ENCODE measurements around the gene CCND2. TPM values are rescaled to one million over a fixed set of nuclear protein-coding genes. Genes with fewer than 3 reads are reported as not detected.
A peak's percentile ranks its signal among the peaks of the same experiment; 100 is the strongest.

Gene CCND2
- polyA plus RNA-seq, 1 donor from 2014 or later: 16.9 TPM

DNA sequence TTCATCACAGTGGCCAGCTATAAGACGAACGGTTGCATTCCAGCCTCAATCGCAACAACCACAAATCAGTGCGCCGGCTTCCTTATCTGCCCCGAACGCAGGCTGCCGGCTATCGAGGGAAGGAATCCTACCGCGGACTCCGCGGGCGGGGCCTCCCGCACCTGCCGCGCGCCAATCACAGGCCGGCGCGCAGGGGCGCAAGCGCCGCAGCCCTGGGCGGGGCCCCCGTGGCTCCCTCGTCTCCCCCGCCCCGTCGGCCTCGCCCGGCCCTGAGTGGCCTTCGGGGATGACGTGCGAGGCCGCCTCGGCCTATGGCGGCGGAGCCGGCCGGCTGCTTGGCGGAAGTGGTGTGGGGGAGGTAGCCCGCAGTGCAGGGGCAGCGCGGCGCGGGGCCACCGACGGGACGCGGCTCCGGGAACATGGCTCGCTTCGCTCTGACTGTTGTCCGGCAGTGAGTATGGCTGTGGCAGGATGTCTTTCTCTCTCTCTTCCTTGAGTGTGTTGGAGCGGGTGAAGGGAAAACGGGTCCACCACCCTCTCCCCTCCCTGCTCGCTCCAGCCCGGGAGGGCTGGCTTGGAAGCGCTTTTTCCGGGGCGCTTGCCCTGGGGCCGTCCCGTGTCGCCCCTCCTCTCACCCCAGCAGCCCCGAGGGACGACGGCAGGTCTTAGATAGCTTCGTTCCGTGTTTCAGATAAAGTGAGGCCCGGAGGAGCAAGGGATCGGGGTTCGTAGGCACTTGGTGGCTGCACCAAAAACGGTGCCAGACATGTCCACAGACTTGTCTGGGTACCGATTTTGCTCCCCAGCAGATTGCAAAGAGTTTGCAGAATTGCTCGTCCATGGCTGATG is 47.5 kb downstream of the CCND2 start, which contains the start of gene TIGAR:
Gene TIGAR (plus strand): TSS at position 361 of the 849 bp plus-strand sequence. CDS start 59 bp downstream, at position 420.
- H2AFZ ChIP-seq (ENCODE audit: low read depth, low read length): peak within 1 kb of the TSS; percentile 88
- peak within 1 kb of the TSS; percentile 77 for H3K27ac ChIP-seq (ENCODE audit: low read length)
- H3K9ac ChIP-seq (ENCODE audit: low read length): peak within 1 kb of the TSS; percentile 84
- peak within 1 kb of the TSS; percentile 84 for H3K4me2 ChIP-seq (ENCODE audit: low read length)
- peaks cover 10% of the 10 kb centered on the region for H3K79me2 ChIP-seq (replicated peaks; ENCODE audit: insufficient read depth, low read length)
- H3K4me3 ChIP-seq (ENCODE audit: low read length): peak within 1 kb of the TSS; percentile 100
- H3K27me3 ChIP-seq (ENCODE audit: insufficient read depth, low read depth, low read length): no peaks in the 10 kb centered on the region
- peak; percentile 79 for TF ChIP-seq MXI1 (conservative IDR thresholded peaks at IDR 0.05; ENCODE audit: poor library complexity, severe bottlenecking)
- TF ChIP-seq POLR2AphosphoS5 (IDR thresholded peaks at IDR 0.05): peak; percentile 78
- peak; percentile 72 for TF ChIP-seq EP300 (conservative IDR thresholded peaks at IDR 0.05; ENCODE audit: poor library complexity, severe bottlenecking)
- TF ChIP-seq, protein P1, sequence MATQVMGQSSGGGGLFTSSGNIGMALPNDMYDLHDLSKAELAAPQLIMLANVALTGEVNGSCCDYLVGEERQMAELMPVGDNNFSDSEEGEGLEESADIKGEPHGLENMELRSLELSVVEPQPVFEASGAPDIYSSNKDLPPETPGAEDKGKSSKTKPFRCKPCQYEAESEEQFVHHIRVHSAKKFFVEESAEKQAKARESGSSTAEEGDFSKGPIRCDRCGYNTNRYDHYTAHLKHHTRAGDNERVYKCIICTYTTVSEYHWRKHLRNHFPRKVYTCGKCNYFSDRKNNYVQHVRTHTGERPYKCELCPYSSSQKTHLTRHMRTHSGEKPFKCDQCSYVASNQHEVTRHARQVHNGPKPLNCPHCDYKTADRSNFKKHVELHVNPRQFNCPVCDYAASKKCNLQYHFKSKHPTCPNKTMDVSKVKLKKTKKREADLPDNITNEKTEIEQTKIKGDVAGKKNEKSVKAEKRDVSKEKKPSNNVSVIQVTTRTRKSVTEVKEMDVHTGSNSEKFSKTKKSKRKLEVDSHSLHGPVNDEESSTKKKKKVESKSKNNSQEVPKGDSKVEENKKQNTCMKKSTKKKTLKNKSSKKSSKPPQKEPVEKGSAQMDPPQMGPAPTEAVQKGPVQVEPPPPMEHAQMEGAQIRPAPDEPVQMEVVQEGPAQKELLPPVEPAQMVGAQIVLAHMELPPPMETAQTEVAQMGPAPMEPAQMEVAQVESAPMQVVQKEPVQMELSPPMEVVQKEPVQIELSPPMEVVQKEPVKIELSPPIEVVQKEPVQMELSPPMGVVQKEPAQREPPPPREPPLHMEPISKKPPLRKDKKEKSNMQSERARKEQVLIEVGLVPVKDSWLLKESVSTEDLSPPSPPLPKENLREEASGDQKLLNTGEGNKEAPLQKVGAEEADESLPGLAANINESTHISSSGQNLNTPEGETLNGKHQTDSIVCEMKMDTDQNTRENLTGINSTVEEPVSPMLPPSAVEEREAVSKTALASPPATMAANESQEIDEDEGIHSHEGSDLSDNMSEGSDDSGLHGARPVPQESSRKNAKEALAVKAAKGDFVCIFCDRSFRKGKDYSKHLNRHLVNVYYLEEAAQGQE (IDR thresholded peaks at IDR 0.05; ENCODE audit: borderline replicate concordance): peak; percentile 40
- TF ChIP-seq TAF1 (IDR thresholded peaks at IDR 0.05; ENCODE audit: low read depth): no peak
- TF ChIP-seq CTCF (IDR thresholded peaks at IDR 0.05; ENCODE audit: poor library complexity, severe bottlenecking): no peak
- TF ChIP-seq RAD21 (conservative IDR thresholded peaks at IDR 0.05): peak; percentile 13
- TF ChIP-seq SMC3 (conservative IDR thresholded peaks at IDR 0.05; ENCODE audit: poor library complexity): peak; percentile 34
- no peak for TF ChIP-seq EZH2 (IDR thresholded peaks at IDR 0.05; ENCODE audit: borderline replicate concordance, insufficient read depth, low read length, poor library complexity, severe bottlenecking)
- H3F3A ChIP-seq (ENCODE audit: insufficient read depth, low read length, poor library complexity, severe bottlenecking): no peaks in the 10 kb centered on the region
- H4K20me1 ChIP-seq (ENCODE audit: insufficient read depth): no peaks in the 10 kb centered on the region
- no peaks in the 10 kb centered on the region for H3K9me3 ChIP-seq (ENCODE audit: low read length)
- H3K9me2 ChIP-seq (ENCODE audit: insufficient read depth, low read length): no peaks in the 10 kb centered on the region
- H3K36me3 ChIP-seq (ENCODE audit: insufficient read depth, low read length): no peaks in the 10 kb centered on the region

DNA sequence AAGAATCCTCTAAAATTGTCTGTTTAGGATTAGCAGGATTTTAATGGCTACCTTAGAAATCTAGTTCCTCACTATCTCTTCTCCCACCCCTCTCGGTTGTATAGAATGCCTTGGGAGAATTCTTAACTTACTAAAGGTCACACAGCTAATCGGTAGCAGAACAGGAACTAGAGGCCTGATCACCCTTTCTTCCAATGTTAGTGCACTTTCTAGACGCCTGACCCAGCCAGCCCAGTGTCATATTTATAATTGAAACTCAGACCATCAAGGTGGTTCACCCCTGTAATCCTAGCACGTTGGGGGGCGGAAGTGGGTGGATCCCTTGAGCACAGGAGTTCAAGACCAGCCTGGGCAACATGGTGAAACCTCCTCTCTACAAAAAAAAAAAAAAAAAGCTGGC is 49.2 kb downstream of the CCND2 start:
- H3K4me3 ChIP-seq (ENCODE audit: low read length): peak overlapping the region; percentile 100
- H3F3A ChIP-seq (ENCODE audit: insufficient read depth, low read length, poor library complexity, severe bottlenecking): no peaks in the 10 kb centered on the region
- no peaks in the 10 kb centered on the region for H3K36me3 ChIP-seq (ENCODE audit: insufficient read depth, low read length)
- peaks cover 10% of the 10 kb centered on the region for H3K79me2 ChIP-seq (replicated peaks; ENCODE audit: insufficient read depth, low read length)
- no peak for TF ChIP-seq TAF1 (IDR thresholded peaks at IDR 0.05; ENCODE audit: low read depth)
- TF ChIP-seq, protein P1 (IDR thresholded peaks at IDR 0.05; ENCODE audit: borderline replicate concordance): no peak
- no peak for TF ChIP-seq SMC3 (conservative IDR thresholded peaks at IDR 0.05; ENCODE audit: poor library complexity)
- TF ChIP-seq POLR2AphosphoS5 (IDR thresholded peaks at IDR 0.05): no peak
- TF ChIP-seq CTCF (IDR thresholded peaks at IDR 0.05; ENCODE audit: poor library complexity, severe bottlenecking): no peak
- no peak for TF ChIP-seq MXI1 (conservative IDR thresholded peaks at IDR 0.05; ENCODE audit: poor library complexity, severe bottlenecking)
- no peak for TF ChIP-seq EZH2 (IDR thresholded peaks at IDR 0.05; ENCODE audit: borderline replicate concordance, insufficient read depth, low read length, poor library complexity, severe bottlenecking)
- TF ChIP-seq EP300 (conservative IDR thresholded peaks at IDR 0.05; ENCODE audit: poor library complexity, severe bottlenecking): no peak
- TF ChIP-seq RAD21 (conservative IDR thresholded peaks at IDR 0.05): no peak
- no peaks in the 10 kb centered on the region for H3K9me3 ChIP-seq (ENCODE audit: low read length)
- no peak overlapping the region for H3K27ac ChIP-seq (ENCODE audit: low read length)
- H3K9me2 ChIP-seq (ENCODE audit: insufficient read depth, low read length): no peaks in the 10 kb centered on the region
- H3K27me3 ChIP-seq (ENCODE audit: insufficient read depth, low read depth, low read length): no peaks in the 10 kb centered on the region
- H2AFZ ChIP-seq (ENCODE audit: low read depth, low read length): no peak overlapping the region
- no peak overlapping the region for H3K9ac ChIP-seq (ENCODE audit: low read length)
- H3K4me2 ChIP-seq (ENCODE audit: low read length): no peak overlapping the region
- H4K20me1 ChIP-seq (ENCODE audit: insufficient read depth): no peaks in the 10 kb centered on the region

Measured in neural cell (in vitro differentiated cells).